Measurements from ENCODE around the gene ZGPAT.
A peak's percentile ranks its signal among the peaks of the same experiment; 100 is the strongest.

ZGPAT gene

DNA sequence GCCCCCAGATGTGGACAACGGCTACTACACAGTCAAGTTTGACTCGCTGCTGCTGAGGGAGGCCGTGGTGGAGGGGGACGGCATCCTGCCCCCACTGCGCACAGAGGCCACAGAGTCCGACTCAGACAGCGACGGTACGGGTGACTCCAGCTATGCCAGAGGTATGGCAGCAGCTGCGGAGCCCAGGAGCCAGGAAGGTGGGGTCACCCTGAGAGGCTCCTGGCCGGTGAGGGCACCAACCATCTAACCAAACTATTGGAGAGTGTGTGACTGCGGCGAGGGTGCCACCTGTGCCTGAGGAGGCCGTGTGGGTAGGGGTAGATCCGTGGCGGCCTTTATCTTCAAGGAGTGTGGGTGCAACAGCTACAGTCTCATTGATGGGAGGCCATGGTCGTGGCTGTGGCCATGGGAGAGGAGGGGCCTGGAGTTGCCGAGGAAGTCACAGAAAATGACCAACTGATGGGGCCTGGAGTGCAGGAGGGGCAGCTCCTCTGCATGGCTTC lies 25.8 kb downstream of the ZGPAT start:
- DNase-seq (ENCODE audit: low read depth, low spot score) = no peak

DNA sequence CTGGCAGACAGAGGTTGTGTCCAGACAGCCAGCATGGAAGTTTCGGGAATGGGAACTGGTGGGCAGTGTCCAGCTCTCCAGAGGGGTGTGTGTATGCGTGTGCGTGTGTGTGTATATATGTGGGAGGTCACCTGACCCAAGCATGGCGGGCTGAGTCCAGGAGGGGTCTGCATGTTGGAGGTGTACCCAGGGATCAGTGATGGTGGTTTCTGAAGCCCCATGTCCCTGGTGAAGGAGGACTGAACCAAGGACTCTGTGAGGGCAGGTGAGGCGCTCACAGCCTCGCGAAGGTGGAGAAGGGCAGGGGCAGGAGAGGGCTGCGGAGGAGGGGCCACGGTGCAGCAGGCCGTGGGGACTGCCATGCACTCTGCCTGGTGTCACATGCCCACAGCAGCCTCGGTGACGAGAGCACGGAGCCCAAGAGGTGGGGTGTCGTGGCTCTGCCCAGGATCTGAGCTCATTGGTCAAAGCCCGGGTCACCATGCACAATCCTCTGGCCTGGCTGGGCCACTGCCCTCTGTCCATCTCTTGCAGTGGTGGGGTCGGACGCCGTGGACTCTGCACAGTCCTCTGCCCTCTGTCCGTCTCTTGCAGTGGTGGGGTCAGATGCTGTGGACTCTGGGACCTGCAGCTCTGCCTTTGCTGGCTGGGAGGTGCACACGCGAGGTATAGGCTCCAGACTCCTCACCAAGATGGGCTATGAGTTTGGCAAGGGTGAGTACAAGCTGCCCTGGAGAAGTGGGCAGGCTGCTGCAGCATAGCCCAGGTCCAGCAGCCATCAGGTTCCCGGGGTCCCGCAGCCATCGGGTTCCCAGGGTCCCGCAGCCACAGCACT lies 26.5 kb downstream of the ZGPAT start:
- DNase-seq (ENCODE audit: low read depth, low spot score) = no peak

DNA sequence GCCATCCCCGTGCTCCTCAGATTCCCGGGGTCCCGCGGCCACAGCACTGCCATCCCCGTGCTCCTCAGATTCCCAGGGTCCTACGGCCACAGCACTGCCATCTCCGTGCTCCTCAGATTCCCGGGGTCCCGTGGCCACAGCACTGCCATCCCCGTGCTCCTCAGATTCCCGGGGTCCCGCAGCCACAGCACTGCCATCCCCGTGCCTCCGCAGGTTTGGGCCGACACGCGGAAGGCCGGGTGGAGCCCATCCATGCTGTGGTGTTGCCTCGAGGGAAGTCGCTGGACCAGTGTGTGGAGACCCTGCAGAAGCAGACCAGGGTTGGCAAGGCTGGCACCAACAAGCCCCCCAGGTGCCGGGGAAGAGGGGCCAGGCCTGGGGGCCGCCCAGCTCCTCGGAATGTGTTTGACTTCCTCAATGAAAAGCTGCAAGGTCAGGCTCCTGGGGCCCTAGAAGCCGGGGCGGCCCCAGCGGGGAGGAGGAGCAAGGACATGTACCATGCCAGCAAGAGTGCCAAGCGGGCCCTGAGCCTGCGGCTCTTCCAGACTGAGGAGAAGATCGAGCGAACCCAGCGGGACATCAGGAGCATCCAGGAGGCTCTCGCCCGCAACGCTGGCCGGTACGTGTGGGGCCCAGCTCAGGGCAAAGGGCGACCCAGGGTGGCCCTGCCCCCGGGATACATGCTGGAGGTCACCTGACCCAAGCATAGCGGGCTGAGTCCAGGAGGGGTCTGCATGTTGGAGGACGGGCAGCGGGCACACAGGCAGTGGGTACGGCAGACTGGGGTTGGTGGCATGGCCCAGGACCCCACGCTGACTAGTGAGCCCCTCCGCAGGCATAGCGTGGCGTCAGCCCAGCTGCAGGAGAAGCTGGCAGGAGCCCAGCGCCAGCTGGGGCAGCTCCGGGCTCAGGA lies 27.4 kb downstream of the ZGPAT start:
- DNase-seq (ENCODE audit: low read depth, low spot score) = no peak

DNA sequence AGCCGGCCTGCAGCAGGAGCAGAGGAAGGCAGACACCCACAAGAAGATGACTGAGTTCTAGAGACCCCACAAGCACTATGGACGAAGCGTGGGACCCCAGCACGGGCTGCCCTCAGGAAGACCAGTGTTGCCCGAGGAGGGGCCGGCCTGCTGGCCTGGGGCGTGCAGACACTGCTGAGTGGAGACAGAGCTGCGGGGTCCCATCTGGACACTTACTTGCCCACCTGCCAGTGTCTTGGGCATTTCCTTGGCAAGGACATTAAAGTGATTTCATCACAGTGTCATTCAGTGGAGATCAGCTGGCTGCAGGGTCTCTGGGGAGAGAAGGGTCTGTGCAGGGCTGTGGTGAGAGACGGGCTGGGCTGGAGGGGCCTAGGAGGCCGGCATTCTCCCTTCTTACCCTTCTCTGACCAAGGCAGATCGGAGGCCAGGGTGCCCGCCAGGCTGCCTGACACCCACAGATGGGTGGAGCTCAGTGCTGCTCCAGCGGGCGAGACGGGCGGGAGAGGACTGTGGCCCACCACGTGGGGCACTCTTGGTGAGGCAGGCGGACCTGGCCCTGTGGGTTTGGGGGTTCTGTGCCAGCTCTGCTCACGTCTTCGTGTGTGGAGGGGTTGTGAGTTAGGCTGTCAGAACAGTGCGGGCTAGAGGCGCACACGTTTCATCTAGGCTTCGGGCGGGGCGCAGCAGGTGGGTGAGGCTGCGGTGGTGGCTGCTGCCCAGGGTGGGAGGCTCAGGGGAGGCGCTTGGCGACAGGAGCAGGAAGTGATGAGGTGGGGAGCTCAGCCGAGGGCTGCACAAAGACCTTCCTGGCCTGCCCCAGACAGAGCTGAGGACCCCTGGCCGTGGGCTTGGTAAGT lies 28.2 kb downstream of the ZGPAT start, which contains the start of gene LIME1:
Gene LIME1 (plus strand): TSS at position 806 of the 860 bp plus-strand sequence. CDS start 886 bp downstream, outside the sequence.
- no peak for DNase-seq (ENCODE audit: low read depth, low spot score)

DNA sequence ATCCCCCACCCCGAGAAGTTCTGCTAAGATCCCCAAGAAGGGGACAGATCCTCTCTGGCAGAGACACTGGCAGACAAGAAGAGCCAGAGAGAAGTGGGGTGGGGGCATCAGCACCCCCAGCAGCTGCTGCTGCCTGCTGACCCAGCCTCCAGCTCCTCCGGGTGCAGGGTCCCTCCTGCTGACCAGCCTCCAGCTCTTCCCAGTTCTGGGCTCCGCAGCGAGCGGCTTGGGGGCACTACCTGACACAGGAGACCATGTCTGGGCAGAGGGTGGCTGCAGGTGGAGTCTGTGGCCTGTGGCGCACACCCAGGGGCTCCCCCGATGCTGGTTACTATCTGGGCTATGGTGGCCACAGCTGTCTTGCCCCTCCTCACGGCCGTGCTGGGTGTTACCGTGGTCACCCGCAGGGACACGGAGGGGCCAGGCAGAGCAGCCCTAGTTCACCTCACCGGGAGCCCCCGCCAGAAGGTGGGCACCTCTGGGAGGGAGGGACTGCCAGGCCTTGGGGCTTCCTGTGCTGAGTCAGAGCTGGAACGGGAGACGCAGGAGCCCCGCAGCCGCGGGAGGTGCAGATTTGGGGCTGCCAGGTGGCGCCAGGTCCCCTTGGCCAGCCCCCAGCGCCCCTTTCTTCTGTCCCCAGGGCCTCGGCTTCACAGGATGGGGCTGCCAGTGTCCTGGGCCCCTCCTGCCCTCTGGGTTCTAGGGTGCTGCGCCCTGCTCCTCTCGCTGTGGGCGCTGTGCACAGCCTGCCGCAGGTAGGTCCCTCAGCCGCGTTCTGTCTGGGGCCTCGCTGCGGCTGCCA lies 29.3 kb downstream of the ZGPAT start:
- DNase-seq (ENCODE audit: low read depth, low spot score) = peak; percentile 25

DNA sequence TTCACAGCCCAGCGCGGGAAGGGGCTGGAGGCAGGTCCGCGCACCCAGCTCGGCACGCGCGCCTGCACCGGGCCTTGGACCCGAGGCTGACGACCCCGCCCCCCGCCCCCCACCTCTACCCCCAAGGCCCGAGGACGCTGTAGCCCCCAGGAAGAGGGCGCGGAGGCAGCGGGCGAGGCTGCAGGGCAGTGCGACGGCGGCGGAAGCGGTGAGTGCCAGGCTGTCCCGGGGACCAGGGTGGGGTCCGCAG lies 29.8 kb downstream of the ZGPAT start:
- no peak for DNase-seq (ENCODE audit: low read depth, low spot score)

DNA sequence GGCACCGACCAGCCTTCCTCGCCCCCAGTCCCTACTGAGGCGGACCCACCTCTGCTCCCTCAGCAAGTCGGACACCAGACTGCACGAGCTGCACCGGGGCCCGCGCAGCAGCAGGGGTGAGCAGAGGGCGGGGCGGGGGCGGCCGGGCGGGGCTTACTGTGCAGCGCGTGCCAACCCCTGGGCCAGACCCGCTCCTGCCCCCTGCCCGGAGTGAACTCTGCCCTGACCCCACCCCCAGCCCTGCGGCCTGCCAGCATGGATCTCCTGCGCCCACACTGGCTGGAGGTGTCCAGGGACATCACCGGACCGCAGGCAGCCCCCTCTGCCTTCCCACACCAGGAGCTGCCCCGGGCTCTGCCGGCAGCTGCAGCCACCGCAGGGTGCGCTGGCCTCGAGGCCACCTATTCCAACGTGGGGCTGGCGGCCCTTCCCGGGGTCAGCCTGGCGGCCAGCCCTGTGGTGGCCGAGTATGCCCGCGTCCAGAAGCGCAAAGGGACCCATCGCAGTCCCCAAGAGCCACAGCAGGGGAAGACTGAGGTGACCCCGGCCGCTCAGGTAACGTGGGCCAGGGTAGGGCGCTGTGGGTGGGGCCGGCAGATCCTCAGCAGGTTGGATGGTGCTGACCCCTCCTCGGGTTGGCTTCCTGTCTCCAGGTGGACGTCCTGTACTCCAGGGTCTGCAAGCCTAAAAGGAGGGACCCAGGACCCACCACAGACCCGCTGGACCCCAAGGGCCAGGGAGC lies 30.3 kb downstream of the ZGPAT start:
- DNase-seq (ENCODE audit: low read depth, low spot score) = peak; percentile 23

DNA sequence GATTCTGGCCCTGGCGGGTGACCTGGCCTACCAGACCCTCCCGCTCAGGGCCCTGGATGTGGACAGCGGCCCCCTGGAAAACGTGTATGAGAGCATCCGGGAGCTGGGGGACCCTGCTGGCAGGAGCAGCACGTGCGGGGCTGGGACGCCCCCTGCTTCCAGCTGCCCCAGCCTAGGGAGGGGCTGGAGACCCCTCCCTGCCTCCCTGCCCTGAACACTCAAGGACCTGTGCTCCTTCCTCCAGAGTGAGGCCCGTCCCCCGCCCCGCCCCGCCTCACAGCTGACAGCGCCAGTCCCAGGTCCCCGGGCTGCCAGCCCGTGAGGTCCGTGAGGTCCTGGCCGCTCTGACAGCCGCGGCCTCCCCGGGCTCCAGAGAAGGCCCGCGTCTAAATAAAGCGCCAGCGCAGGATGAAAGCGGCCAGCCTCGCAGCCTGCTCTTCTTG lies 30.9 kb downstream of the ZGPAT start:
- peak; percentile 70 for DNase-seq (ENCODE audit: low read depth, low spot score)

DNA sequence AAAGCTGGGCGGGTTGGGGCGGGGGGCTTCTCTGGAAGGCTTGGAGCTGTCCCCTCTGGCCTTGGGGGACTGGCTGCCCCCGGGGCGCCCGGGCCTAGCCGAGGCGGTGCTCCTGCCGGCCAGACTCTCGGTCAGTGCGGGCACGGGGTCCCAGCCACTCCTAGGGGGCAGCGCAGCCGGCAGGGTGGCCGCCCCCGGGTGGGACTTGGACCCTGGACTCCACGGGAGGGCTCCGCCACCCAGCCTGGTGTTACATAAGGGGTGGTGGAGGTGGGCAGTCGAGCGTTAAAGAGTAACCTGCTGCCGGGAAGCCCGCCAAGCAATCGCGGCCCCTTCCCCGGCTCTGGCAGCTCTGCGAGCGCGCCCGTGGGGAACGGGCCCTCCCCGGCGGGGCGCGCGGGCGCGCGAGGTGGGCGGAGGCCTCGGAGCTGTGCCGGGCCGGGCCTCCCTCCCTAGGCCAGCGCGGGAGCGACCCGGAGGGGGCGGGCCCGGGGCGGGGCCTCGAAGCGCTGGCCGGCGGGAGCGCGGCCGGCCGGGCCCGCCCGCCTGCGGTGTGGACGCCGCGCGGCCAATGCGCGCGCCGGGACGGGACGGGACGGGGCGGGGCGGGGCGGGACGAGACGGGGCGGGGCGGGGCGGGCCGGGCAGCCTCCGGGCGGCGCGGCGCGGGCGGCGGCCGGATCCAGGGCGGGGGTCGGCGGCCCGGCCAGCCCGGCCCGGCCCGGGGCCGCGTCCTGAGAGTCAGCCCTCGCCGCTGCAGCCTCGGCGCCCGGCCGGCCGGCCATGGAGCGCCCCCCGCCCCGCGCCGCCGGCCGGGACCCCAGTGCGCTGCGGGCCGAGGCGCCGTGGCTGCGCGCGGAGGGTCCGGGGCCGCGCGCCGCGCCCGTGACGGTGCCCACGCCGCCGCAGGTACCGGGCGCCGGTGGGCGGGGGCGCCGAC lies 31.6 kb downstream of the ZGPAT start, which contains the start of gene SLC2A4RG:
Gene SLC2A4RG (plus strand): TSS at position 647 of the 940 bp plus-strand sequence. CDS start 137 bp downstream, at position 784.
- peak; percentile 94 for DNase-seq (ENCODE audit: low read depth, low spot score)

DNA sequence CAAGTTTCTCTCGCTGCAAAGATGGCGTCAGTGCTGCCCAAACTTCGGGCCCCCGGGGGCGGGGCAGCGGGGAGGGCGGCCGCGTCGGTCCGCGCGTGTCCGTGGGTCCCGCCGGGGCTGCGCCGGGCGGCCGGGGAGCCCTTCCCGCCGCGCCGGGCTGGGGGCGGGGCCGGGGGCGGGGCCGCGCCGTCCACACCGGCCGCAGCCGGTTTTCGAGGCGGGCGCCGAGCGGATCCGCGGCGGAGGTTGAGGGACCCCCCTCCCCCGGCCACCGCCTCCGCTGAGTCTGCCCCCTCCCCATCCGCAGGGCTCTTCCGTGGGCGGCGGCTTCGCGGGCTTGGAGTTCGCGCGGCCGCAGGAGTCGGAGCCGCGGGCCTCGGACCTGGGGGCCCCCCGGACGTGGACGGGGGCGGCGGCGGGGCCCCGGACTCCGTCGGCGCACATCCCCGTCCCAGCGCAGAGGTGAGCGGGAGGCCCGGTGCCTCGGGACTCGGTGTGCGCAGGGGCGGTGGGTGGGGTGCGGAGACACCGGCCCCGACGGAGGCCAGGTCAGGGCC lies 32.3 kb downstream of the ZGPAT start:
- DNase-seq (ENCODE audit: low read depth, low spot score) = peak; percentile 63

DNA sequence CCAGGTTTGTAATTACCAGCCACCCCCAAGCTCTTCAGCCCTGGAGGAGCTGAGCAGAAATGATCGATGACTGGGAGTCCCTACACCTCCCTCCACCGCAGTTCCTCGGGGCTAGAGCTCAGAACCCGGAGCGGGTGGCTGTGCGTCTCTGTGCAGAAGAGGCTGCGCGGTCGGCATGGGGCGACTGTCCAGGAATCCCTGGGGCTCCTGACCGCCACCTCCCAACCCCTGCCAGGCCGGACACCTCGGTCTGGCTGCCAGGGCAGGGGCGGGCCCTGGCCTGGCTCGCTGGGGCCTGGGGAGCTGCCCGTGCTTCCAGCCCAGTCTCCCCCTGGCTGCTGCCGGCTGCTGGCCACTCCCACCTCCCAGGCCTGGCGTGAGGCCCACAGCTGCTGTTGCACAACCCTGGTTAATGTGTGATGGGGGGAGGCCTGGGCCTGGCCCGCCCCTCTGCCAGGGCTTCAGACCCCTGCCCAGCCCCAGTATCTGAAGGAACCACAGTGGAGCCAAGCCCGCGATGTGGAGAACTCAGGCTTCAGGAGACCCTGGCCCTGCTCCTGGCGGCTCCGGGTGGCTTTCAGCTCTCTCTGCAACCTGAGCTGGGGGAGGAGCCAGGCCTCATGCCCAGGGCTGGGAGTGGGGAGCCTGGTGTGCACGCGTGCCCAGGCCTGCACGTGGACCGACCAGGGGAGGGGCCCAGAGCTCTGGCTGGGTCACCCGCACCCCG lies 33.0 kb downstream of the ZGPAT start:
- peak; percentile 95 for DNase-seq (ENCODE audit: low read depth, low spot score)

DNA sequence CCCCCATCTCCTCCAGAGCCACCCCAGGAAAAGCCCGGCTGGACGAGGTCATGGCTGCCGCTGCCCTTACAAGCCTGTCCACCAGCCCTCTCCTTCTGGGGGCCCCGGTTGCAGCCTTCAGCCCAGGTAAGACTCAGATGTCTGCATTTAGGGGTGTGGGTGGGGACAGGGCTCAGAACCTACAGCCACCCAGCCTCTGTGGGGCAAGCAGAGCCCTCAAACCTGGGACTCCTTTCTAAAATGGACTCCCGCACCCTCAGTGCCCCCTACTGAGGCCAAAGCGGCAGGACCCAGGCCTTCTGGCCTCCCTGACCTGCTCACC lies 33.5 kb downstream of the ZGPAT start:
- DNase-seq (ENCODE audit: low read depth, low spot score) = no peak

DNA sequence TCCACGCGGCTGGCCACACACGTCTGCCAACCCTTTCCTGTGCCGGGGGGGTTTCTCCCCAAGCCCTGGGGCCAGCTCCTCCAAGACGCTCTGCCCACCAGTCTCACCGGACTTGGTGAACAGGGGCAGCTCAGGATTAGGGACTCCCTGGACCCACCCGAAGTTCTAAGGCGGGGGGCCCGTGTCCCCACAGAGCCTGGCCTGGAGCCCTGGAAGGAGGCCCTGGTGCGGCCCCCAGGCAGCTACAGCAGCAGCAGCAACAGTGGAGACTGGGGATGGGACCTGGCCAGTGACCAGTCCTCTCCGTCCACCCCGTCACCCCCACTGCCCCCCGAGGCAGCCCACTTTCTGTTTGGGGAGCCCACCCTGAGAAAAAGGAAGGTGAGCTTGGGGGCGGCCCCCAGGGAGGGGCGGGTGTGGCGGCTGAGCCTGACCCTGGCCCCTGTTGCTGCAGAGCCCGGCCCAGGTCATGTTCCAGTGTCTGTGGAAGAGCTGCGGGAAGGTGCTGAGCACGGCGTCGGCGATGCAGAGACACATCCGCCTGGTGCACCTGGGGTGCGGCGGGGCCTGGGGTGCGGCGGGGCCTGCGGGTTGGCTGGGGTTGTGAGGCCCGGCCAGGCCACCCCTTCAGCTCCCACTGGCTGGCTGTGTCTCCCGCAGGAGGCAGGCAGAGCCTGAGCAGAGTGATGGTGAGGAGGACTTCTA lies 34.0 kb downstream of the ZGPAT start:
- no peak for DNase-seq (ENCODE audit: low read depth, low spot score)

DNA sequence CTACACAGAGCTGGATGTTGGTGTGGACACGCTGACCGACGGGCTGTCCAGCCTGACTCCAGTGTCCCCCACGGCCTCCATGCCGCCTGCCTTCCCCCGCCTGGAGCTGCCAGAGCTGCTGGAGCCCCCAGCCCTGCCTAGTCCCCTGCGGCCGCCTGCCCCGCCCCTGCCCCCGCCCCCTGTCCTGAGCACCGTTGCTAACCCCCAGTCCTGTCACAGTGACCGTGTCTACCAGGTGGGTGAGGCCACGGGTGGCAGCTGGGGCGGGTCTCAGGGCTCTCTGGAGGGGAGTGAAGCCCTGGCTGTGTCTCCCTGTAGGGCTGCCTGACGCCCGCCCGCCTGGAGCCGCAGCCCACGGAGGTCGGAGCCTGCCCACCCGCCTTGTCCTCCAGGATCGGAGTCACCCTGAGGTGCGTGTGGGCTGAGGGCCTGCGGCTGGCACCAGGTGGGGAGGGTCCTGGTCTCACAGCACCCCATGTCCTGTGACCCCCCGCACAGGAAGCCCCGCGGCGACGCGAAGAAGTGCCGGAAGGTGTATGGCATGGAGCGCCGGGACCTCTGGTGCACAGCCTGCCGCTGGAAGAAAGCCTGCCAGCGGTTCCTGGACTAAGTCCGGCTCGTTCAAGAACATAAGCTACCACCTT lies 34.7 kb downstream of the ZGPAT start:
- no peak for DNase-seq (ENCODE audit: low read depth, low spot score)

DNA sequence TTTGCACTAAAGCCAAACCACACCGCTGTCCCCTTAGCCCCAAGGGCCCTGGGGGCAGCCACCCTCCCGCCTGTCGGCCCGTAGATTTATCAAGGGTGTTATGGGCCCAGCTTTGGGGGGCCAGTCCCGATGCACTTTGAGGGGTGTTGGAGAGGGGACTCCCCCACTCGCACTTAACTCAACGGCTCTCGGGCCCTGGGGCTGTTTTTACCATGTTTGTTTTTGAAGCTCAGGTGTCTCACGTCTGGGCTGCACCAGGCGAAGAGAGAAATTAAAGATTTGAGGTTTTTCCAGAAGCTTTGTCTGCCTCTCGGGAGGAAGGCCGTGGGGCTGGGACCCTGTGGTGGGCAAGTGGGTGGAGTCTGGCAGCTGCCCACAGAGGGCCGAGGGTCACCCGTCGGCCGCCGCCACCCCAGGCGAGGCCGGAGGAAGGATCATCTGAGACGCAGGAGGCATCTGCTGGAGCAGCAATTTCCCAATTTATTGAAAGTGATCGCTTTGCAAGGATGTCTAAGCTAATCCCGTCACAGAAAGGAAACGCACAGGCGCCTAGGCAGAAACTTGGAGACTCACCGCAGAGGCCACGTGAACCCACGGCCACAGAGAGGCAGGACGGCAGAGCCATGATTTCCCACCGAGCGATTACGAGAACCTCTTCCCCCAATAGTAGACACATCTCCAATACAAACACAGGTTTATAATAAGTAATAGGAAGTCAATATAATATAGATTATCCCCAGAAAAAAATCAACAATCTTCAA lies 35.6 kb downstream of the ZGPAT start:
- no peak for DNase-seq (ENCODE audit: low read depth, low spot score)

DNA sequence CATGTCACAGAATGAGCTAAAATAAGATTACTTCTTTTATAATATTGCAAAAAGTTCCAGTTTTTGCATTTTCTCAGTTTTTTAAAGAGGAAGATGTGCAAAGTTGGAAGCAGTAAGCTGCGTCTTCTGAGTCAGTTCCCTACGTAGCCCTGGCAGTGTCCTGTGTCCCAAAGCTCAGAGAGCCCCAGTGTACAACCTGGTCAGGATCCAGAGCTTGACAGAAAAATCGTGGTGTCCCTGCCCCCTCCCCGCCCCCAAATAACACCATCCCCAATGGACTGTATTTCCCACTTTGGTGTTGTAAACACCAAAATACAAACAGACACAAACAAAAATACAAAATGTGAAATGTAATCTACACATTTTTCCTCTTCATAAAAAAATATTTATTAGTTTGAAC lies 36.3 kb downstream of the ZGPAT start:
- DNase-seq (ENCODE audit: low read depth, low spot score) = no peak
